ENCODE measurements around the gene FHOD3. TPM values are rescaled to one million over a fixed set of nuclear protein-coding genes. Genes with fewer than 3 reads are reported as not detected.

The FHOD3 gene
- total and polyA plus RNA-seq, 2 of the 8 experiments (the other 6 are each of a cell fraction or from before 2014, with no cell fraction given) = 9.7 to 10.5 TPM

DNA sequence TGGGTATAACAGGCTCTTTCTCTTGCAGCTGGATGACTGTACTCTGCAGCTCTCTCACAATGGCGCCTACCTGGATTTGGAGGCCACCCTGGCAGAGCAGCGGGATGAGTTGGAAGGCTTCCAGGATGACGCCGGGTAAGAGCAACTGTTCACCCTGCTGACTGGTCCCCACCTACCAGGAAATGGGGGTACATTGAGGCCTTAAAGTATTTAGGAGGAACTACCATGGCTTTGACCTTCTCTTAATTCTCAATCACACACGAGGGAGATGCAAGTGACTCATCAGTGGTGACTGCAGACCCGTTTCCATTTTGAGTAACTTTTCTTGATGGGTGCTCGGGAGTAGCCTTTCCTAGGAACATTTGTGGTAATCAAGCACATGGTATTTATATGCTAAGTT lies 58.0 kb downstream of the FHOD3 start:
- Histone ChIP-seq H3K79me1 (ENCODE audit: low read depth, low read length) (no peaks in the 10 kb centered on the region), H3K14ac (ENCODE audit: insufficient read length) (no peak overlapping the region), H3K9ac (replicated peaks in 1 of 4; ENCODE audit: extremely low read depth in 1 of 4, low read depth in 3 of 4, low read length in 3 of 4) (no peak overlapping the region), H4K8ac (ENCODE audit: extremely low read depth, insufficient read depth, low read length) (no peak overlapping the region), H4K20me1 (replicated peaks in 1 of 2; ENCODE audit: control insufficient read depth in 1 of 2, insufficient read depth in 2 of 2, low read length in 2 of 2) (peaks cover 0 to 3% of the 10 kb centered on the region in 2 experiments), H2BK20ac (ENCODE audit: low read length) (no peak overlapping the region), H3K23ac (ENCODE audit: insufficient read length) (no peak overlapping the region), H3K23me2 (ENCODE audit: low read depth, low read length) (no peaks in the 10 kb centered on the region), H2BK5ac (ENCODE audit: low read depth, low read length) (no peak overlapping the region), H2AK5ac (ENCODE audit: low read depth, low read length) (no peak overlapping the region), H3K36me3 (ENCODE audit: control insufficient read depth in 2 of 4, insufficient read depth in 4 of 4, low read length in 3 of 4) (no peaks in the 10 kb centered on the region), H2AFZ (ENCODE audit: low read length) (no peak overlapping the region), H3K4me1 (replicated peaks in 1 of 4; ENCODE audit: control insufficient read depth in 3 of 4, insufficient read depth in 4 of 4, low read length in 3 of 4) (peaks cover 0 to 15% (median 7%) of the 10 kb centered on the region in 4 experiments; a peak in 4 of 7 replicates), H3K27ac (ENCODE audit: low read depth, low read length) (no peak overlapping the region), H3K27me3 (replicated peaks in 1 of 4; ENCODE audit: control insufficient read depth in 3 of 4, extremely low read depth in 1 of 4, insufficient read depth in 3 of 4, low read length in 3 of 4) (no peaks in the 10 kb centered on the region), H3K56ac (replicated peaks; ENCODE audit: insufficient read length, low read depth, low read length) (no peak overlapping the region), H3K4me3 (ENCODE audit: extremely low read depth in 1 of 4, insufficient read depth in 2 of 4, low read depth in 3 of 4, low read length in 4 of 4) (no peak overlapping the region), H2BK15ac (ENCODE audit: low read length) (no peak overlapping the region), H4K5ac (ENCODE audit: insufficient read length, low read depth, low read length) (no peak overlapping the region), H2BK12ac (ENCODE audit: low read depth, low read length) (no peak overlapping the region), H3K79me2 (ENCODE audit: control insufficient read depth in 1 of 2, insufficient read depth in 2 of 2, low read length in 2 of 2) (no peaks in the 10 kb centered on the region), H4K91ac (replicated peaks; ENCODE audit: insufficient read length, low read length) (no peak overlapping the region), H2BK120ac (replicated peaks; ENCODE audit: low read depth, low read length) (no peak overlapping the region), H3K4me2 (ENCODE audit: insufficient read depth in 1 of 2, low read depth in 2 of 2, low read length in 2 of 2) (no peak overlapping the region), H3K18ac (ENCODE audit: extremely low read depth, low read length) (no peak overlapping the region), H3K4ac (replicated peaks; ENCODE audit: insufficient read length, low read depth, low read length) (no peak overlapping the region), H3K9me3 (ENCODE audit: insufficient read depth in 2 of 2, low read depth in 1 of 2, low read length in 1 of 2) (no peaks in the 10 kb centered on the region)
- DNase-seq (ENCODE audit: low read depth in 1 of 2, low spot score in 2 of 2) (no peak), FAIRE-seq (no peak)
- CTCF ChIA-PET (ENCODE audit: partially characterized antibody) = no interaction called here
- WGBS, 2 experiments (ENCODE audit: extremely low coverage in 1 of 2, insufficient coverage in 1 of 2, insufficient read length in 1 of 2, insufficient replicate concordance in 2 of 2, low coverage in 1 of 2, low lambda C conversion rate in 2 of 2, missing lambda C conversion rate in 1 of 2) = 88% methylated on average over 7 of the region's 7 CpGs; no CpG with 5 or more reads in 1 of the 2 experiments
- POLR2A ChIA-PET (ENCODE audit: partially characterized antibody) = no interaction called here
- TF ChIP-seq POLR2A (IDR thresholded peaks at IDR 0.05; ENCODE audit: control extremely low read depth in 1 of 2, low read depth in 2 of 2, low read length in 2 of 2) = no peak
- TF ChIP-seq BRCA1 (IDR thresholded peaks at IDR 0.05; ENCODE audit: low read depth, low read length) = no peak
- TF ChIP-seq, protein P1, sequence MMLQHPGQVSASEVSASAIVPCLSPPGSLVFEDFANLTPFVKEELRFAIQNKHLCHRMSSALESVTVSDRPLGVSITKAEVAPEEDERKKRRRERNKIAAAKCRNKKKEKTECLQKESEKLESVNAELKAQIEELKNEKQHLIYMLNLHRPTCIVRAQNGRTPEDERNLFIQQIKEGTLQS (IDR thresholded peaks at IDR 0.05; ENCODE audit: insufficient read depth, low read depth, low read length) = no peak
- no peak for TF ChIP-seq CBX5 (IDR thresholded peaks at IDR 0.05; ENCODE audit: low read depth, low read length)
- no peak for TF ChIP-seq KDM5A (IDR thresholded peaks at IDR 0.05; ENCODE audit: low read length)
- TF ChIP-seq HDAC6 (IDR thresholded peaks at IDR 0.05; ENCODE audit: low read depth, low read length) = no peak
- TF ChIP-seq ZNF274 (IDR thresholded peaks at IDR 0.05; ENCODE audit: borderline replicate concordance, extremely low read depth, low read length) = no peak
- TF ChIP-seq POU5F1 (IDR thresholded peaks at IDR 0.05; ENCODE audit: low read depth, low read length) = no peak
- TF ChIP-seq SP4 (IDR thresholded peaks at IDR 0.05; ENCODE audit: low read length) = no peak
- TF ChIP-seq EGR1 (IDR thresholded peaks at IDR 0.05; ENCODE audit: borderline replicate concordance, low read depth, low read length) = no peak
- no peak for TF ChIP-seq TAF7 (optimal IDR thresholded peaks at IDR 0.05; ENCODE audit: borderline replicate concordance, low read depth, low read length)
- TF ChIP-seq SIRT6 (IDR thresholded peaks at IDR 0.05; ENCODE audit: low read length) = no peak
- no peak for TF ChIP-seq EZH2 (IDR thresholded peaks at IDR 0.05; ENCODE audit: low read depth, low read length, severe bottlenecking)
- no peak for TF ChIP-seq GABPA (IDR thresholded peaks at IDR 0.05; ENCODE audit: borderline replicate concordance, insufficient read depth, low read length)
